Suppressor macrophage (primary cell): ENCODE measurements around the gene TEK.

Source experiments
- DNase-seq, 4 experiments: peaks; one replicate each; pipeline ENCODE4 v3.0.0-alpha.2; 2020 to 2022

TEK gene

DNA sequence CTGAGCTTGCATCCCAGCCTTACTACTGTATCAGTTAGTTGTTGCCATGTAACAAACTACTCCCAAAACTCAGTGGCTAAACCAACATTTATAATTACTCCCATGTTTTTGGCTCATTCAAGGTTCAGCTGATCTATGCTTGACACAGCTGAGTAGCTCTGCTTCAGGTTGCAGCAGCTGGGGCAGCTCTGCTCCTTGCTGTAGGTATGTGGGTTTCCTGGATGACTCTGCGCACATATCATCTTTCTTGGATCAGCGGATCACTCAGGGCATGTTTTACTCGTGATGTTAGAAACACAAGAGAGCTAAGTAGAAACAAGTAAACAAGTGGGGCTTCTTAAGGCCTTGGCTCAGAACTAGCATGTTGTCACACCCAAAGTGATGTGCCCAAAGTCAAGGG, 15.1 kb downstream of the TEK start:
- no peak for DNase-seq

DNA sequence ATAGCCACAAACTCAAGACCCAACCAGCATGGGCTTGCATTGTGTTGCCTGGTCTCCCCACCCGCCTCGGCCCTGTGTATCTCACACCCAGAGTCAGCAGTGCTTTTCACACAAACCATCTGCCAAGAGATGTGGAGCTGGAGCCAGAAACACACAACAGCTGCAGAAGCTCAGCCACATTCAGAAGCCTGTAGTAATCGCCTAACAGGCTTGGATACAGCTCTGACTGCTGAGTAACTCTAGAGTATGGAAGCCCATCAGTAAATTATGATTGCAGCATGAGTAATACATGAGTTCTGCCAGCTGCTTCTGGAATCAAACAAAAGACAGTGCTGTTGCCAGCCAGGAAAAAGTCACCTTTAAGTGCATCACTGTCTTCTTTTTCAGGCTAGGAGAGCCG, 16.0 kb downstream of the TEK start:
- DNase-seq: no peak

DNA sequence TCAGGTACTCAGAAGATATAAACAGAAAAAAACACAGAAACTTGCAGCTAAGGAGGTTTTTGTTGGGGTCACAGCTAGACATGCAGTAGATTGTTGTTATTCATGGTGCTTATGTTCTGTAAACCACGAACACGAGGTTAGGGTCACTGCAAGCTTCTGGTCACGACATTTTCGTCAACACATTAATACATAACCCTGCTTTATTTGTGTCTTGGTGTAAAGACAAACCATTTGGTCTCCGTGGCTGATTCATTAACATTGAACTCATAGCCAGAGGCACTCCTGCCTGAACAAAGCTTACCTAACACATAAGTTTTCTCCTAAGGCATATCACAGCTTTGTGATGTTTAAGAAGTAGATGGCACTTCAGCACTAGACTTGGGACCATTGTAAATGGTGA, 16.9 kb downstream of the TEK start:
- DNase-seq: no peak

DNA sequence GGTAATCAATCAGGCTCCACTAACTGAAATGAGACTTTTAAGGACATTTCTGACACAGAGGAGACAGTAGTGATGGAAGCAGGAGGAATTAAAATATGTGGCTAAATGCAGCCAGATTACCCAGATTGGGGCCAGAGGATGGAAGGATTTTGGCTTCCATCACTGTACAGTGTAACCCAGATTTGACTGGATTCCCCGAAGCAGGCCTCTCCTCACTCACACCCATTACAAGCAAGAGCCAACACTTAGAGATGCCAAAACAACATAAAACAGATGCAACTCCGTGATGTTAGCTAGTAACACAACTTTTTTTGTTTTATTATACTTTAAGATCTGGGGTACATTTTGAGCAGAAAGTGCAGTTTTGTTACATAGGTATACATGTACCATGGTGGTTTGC, 17.6 kb downstream of the TEK start:
- DNase-seq: no peak

DNA sequence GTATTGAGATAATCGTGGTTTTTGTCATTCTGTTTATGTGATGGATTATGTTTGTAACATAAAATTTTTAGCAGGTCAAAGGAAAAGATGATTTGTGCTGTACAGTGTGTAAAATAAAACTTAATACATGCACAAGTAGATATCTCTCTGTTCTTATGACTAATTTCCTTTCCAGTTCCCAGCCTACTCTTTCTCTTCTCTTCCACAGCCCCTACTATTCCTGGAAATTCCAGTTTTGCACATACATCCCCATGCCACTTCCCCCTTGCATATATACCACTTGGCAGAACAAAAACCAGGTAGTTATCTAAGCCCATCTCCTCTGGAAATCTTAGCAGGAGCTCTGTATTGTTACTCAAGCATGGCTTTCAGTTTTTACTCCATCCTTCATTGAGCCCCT, 20.2 kb downstream of the TEK start:
- no peak for DNase-seq

DNA sequence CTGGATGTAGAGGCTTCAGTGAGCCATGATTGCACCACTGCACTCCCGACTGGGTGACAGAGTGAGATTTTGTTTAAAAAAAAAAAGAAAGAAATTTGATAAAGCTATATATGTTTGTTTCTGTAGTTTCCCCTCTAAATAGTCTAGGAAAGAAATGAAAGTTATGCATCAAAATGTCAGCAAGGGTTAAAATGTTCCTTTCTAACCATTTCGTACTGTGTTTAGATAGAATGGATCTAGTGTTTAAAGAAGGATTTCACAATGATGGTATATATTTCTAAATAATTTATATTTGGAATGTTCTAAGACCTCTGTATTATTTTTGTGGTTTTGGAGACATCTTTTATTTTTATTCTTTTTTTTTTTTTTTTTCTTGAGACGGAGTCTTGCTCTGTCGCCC, 22.7 kb downstream of the TEK start:
- DNase-seq: no peak

DNA sequence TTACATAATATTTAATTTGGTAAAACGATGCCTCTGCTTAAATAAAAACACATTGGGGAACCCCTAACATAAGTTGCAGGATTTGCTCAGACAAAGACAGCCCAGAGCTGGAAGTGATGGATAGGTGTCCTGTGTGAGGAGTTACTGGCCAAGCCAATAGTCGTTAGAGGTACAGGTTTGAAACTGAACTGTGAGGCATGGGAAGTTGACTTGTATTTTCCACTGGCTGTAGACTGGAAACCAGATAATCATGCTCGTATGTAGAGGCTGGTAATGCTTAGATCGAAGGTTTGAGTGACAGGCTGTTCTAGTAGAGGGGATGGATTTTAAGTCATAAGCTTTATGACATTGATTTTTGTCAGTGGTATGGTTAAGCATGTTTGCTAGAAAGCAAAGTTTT, 24.8 kb downstream of the TEK start:
- DNase-seq: no peak

DNA sequence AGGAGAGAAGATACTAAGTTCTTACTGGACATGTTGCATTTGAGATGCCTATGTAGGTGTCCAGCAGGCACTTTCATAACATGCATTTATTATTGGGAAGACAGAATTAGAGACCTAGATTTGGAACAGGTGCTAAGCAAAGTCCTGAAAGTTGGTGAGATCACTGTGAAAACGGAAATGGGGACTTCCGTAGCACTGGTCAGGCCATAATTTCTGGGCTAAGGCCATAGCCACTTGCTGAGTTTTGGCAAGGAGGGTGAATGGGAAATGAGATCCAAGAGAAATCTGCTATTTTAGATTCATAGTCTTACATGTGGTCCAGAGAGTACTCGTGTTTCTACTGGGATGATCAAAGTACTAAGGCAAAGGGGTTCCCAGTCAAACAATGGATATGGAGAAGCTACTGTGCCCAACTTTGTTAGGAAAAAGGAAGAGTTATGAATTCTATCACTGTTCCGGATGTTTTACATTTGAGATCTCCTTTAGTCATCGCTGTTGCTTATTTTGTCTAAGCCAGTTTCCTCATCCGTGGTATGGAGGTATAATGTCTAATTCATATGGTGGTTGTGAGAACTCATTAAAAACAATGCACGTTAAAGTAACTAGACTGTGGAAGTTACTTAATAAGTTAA, 33.4 kb downstream of the TEK start:
- DNase-seq: no peak

DNA sequence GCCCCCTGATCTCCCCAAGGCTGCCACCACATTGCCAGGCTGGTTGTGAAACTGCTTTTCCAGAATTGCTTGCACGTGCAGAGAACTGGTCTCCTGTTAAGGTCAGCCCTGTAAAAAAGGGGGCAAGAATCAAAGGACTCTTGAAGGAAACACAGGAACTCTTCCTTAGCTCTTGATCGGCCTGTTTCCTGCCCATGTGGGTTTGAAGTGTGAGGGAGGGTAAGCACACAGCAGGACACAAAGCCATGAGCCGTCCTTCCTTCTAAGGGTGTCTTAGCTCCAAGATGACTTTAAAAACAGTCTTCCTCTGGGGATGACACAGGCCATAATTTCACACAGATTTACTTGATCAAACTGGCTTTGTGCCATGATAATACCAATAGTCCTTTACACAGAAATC, 36.1 kb downstream of the TEK start:
- DNase-seq: no peak

DNA sequence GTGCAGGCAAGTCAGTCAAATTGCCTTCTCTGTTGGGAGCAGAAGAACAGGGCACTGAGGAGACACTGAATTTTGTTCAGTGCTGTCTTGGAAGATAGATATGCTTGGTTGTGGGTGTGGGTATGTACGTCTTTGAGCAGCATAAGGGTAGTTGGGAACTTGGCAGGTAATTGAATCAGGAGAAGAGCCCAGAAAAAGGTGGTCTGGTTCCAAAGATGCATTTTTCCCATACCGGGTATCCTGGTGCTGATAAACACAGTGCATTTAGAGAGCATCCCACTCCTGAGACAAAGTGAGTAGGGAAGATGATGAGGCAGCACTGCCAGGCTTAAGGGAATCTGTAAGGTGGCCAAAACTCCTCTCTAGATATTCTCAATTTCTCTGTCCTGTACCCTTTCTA, 40.6 kb downstream of the TEK start:
- DNase-seq: no peak

DNA sequence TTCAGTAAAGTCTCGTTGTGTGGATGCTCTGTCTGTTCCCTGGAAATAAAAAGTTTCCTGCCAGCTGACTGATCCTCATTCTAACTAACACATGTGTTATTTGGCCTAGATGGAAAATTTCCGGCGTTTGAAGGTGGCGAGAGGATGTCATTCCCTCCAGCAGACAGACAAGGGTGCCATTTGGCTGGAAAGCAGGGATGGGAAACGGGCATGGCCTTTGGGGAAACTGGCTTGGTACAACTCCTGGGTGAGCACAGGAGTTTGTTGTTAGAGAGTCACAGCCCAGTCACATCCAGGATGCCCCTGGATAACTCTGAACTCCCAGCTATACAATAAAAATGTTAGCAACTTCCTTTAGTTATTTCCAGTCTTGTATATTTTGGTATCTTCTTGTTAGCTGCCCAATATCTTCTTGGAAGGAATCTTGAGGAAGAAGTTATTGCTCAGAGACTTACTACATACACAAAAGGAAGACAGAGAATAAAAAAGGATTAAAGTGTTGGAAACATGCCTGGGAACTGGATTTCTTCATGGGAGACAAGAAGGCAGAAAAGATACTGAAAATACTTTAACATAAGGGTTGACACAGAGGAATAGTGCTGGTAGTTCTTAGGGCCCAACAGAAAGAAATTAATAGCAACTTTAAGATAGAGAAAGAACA, 41.9 kb downstream of the TEK start:
- DNase-seq: no peak

DNA sequence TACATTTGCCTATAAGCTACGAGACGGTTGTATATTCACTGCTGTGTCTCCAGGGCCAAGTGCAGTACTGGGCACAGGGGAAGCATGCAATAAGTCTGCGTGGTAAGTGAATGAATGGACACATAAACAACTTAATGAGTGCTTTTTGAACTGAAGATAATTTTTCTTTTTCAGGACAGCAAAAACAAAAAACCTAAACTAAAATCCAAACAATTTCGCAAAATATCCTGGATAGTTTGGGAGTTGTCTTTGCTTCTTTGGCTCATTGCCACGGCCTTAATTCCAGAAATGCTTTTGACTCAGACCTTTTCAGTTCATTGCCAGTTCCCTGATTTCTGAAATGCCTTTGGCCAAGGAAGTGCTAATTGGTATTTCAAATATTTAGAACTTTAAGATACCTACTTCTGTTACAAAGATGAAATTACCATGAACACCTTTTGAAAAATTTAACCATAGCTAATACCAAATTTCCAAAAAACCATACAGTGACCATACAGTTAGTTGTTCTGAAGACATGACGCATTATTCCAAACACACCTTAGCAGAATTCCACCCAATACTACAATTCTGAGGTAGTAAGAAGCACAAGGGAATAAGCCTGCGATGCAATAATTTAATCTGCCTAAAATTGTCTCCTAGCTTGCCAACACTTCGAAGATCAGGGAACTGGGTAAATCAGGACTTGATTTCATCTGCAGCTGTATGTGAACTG, 42.8 kb downstream of the TEK start:
- DNase-seq: no peak

DNA sequence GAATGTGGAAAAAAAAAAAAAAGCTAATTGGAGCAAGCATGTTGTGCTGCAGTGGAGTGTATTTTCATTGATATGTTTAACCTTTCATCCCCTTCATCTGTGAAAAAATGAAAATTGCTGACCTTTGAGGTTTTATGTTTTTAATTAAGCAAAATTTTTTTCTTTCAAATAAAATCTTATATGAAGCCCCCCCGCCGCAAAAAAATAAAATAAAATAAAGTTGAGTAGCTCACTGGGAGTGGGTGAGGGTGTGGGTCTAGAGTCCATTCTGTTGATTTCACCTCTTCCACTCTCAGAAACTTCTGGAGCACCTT, 43.3 kb downstream of the TEK start:
- DNase-seq: no peak

DNA sequence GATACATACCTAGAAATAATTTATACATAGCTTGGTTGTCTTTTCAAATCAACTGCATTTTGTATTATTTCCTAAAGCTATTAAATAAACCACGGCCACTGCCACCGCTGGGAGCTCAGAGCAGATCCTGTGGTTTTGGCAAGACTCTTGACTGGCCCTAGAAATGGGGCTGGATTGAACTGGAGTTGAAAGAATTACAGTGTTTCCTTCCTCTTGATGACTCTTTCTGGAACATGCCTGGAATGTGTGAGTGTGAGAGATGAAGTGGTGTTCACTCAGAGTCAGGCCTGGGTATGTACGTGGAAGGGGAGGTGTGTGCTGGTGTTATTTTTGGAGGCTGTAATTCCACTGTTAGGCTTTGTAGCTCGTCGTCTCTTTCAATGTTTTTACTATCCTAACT, 45.9 kb downstream of the TEK start:
- no peak for DNase-seq

DNA sequence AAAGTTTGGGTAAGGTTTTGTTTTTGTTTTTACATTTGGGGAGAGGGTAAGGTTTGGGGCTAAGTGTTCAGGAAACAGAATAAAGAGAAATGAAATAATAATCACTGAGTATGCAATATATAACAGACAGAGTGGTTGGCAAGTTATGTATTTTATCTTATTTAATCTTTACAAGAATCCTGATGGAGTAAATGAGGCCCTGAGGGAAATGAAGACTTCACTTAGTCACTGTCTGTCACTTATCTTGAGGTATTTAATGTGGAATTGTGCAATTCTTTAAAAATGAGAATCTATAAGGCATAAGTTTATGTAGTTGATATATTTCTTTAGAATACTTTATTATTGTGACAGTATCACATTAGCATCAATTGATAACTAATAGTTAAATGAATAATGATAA, 48.1 kb downstream of the TEK start:
- DNase-seq: no peak

DNA sequence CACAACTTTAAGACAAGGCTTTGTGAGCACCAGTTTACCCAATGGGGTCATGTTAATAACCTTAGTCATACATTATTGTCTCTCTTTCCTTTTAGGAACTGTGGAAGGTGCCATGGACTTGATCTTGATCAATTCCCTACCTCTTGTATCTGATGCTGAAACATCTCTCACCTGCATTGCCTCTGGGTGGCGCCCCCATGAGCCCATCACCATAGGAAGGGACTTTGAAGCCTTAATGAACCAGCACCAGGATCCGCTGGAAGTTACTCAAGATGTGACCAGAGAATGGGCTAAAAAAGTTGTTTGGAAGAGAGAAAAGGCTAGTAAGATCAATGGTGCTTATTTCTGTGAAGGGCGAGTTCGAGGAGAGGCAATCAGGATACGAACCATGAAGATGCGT, 48.7 kb downstream of the TEK start:
- DNase-seq: no peak

DNA sequence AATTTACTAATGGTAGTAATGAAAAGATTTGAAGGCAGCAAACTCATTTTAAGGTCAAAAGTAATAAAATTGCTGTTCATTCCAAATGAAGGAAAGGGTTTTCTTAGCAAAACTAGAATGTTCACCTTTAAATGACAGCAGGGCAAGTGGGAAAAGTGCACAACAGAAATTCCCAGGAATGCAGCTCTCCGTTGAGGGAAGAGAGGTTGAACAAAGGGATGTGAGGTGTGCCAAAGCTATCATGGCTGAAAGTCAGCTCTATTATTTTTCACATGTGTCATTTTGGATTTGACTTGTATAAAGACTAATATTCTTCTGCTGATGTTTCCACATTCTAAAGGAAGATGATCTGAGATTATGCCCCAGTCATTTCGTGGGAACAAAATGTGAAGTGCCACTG, 51.6 kb downstream of the TEK start:
- DNase-seq: no peak

DNA sequence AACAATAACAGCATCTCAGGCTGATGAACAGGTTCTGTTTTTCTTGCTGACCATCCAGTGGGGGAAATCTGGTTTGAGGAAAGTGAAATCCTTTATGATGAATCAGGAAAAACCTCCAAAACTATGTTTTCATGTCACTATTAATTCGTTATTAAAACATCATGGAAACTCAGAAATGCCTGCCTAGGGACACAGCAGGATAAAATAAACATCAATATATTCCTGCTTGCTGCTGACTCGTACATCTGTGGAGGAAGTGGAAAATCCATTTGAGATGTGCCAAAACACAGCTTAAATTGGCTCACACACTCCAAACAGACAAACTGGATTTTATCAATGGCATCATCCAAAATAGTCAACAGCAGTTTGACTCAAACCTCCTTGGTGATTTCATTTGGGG, 53.0 kb downstream of the TEK start:
- no peak for DNase-seq

DNA sequence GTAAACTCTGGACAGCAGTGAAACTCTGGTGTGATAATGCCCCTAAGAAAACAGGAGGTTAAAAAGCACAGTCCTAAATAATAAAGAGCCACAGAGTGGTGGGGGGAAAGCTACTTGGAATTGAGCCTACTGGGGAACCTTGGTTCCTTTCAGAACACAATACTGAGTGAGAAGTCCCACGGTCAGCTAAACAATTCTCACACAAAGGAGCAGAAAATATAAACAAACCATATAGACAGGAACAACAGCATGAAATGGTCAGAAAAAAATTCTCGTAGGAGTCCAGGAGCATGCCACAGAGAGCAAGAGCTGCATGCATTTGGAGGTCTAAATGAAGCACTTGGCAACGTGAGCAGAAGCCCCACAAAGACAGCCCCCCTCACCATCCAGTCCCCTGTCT, 56.0 kb downstream of the TEK start:
- DNase-seq: no peak

DNA sequence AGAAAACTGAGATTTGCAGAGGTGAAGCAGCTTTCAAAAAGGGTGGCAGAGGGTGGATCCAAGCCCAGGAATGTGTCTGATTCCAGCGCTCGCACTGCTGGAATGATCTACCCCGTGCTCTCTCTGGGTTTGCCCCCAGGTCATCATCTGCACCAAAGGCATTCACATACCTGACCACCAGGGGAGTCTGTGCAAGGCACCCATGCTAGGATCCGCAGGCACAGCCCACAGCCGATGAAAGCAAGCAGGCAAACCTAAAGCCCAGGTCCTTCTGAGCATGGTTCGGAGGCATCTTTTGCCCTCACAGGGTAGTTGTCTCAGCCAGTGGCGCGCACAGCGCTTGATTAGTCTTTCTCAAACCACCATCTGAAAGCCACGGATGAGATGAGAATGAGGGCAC, 56.6 kb downstream of the TEK start:
- DNase-seq: no peak

DNA sequence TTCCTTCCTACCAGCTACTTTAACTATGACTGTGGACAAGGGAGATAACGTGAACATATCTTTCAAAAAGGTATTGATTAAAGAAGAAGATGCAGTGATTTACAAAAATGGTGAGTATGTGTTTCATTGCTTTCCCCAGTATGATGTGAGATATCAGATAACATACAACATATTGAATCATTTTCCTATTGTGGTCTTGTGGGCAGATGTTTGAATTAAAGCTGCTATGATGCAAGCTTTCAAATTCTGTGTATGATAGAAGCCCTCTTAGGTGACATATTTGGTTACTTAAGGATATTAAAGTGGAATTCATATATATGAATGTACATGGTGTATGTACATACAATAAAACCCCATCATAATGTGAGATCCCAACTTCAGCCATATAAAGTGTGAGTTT, 59.5 kb downstream of the TEK start:
- no peak for DNase-seq

DNA sequence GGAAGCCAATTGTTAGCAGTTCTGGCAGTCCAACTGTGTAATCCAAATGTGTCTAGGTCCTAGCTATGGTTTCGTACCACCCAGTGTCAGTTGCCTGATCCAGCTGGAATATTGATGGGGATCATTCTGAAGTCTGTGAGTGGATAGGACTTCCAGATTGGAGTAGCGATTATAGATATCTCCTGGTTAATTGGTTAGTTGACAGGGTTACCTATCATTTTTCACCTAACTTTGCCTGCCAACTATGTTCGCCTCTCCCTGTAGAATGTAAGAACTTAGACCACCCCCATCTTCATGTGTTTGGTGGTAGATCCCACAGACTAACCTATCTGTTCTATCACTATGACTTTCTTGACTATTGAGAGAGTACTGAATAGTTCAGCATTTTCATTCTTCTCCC, 59.9 kb downstream of the TEK start:
- no peak for DNase-seq

DNA sequence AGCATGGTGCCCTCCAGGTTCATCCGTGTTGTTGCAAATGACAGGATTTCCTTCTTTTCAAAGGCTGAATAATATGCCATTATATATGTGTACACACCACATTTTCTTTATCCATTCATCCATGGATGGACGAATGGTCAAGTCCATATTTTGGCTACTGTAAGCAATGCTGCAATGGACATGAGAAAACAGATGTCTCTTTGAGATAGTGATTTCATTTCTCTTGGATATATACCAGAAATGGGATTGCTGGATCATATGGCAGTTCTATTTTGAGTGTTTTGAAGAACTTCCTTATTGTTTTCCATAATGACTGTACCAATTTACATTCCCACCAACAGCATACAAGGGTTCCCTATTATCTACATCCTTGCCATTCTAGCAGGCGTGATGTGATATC, 67.9 kb downstream of the TEK start:
- no peak for DNase-seq

DNA sequence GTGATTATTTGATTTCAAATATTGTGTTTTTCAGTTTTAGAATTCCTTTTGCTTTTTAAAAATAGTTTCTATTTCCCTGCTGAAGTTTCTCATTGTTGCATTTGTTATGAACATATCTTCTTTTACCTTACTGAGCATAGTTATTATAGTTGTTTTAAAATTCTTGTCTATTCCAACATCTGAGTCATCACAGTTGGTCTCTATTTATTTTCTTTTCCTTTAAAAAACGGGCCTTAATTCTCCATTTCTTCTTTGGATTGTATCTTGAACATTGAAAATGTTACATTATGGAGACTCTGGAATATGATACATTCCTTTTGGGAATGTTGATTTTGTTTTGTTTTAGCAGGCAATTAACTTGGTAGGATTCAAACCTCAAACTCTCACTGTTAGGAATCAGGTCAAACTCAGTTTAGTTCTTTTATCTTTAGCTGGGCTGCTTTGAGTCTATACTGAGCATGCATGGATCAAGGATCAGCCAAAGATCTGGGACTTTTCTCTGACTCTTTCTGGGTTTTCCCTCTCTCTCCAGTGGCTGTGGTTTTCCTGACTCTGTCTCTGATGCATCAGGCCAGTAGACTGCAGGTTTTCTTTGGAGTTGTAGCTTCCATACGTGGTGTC, 70.3 kb downstream of the TEK start:
- DNase-seq: no peak
